Liver (tissue), 9 donors: ENCODE results near the gene MAP6. TPM values are rescaled to one million over a fixed set of nuclear protein-coding genes. Genes with fewer than 3 reads are reported as not detected.

Source experiments
- DNase-seq: peaks from one replicate; pipeline ENCODE4 v3.0.0-alpha.2; 2017; ENCODE audit warnings: low spot score
- H3K27ac ChIP-seq, 2 donors: one replicate each; pipeline ENCODE4 v1.7.0; 2013; ENCODE audit warnings: inconsistent platforms in 2 of 2, low read length in 2 of 2, control low read depth in 1 of 2, low read depth in 1 of 2, mild to moderate bottlenecking in 1 of 2
- H3K27me3 ChIP-seq, 4 donors: one replicate each; pipeline versions ENCODE4 v1.6.1 to v1.7.0; 2013; ENCODE audit warnings: low read length in 3 of 4, inconsistent platforms in 1 of 4, mild to moderate bottlenecking in 1 of 4, moderate library complexity in 1 of 4; ENCODE audit not compliant: control insufficient read depth in 4 of 4, insufficient read depth in 4 of 4
- H3K36me3 ChIP-seq, 4 donors: one replicate each; pipeline versions ENCODE4 v1.6.1 to v1.7.0; 2013; ENCODE audit warnings: low read length in 3 of 4, mild to moderate bottlenecking in 3 of 4, low read depth in 1 of 4, moderate library complexity in 1 of 4; ENCODE audit not compliant: control insufficient read depth in 4 of 4, insufficient read depth in 3 of 4
- H3K4me1 ChIP-seq, 4 donors: one replicate each; pipeline versions ENCODE4 v1.6.1 to v1.7.0; 2013; ENCODE audit warnings: low read length in 3 of 4, mild to moderate bottlenecking in 3 of 4, moderate library complexity in 1 of 4; ENCODE audit not compliant: control insufficient read depth in 4 of 4, insufficient read depth in 4 of 4
- H3K4me3 ChIP-seq, 3 donors: one replicate each; pipeline versions ENCODE4 v1.6.1 to v1.7.0; 2013; ENCODE audit warnings: low read length in 3 of 3, control low read depth in 1 of 3, low read depth in 1 of 3, mild to moderate bottlenecking in 1 of 3
- H3K9ac ChIP-seq, 2 donors: one replicate each; pipeline ENCODE4 v1.7.0; 2013; ENCODE audit warnings: low read length in 2 of 2, mild to moderate bottlenecking in 2 of 2, moderate library complexity in 2 of 2, control low read depth in 1 of 2, low read depth in 1 of 2
- H3K9me3 ChIP-seq, 4 donors: one replicate each; pipeline versions ENCODE4 v1.6.1 to v1.7.0; 2013; ENCODE audit warnings: low read length in 3 of 4; ENCODE audit not compliant: control insufficient read depth in 4 of 4
- CTCF ChIP-seq: fragments of 150-350 bp; IDR thresholded peaks from 2 replicates; pipeline ENCODE4 v1.5.1; 2017; ENCODE audit warnings: improper control_type of control experiment, low read depth, low read length; ENCODE audit not compliant: missing input control
- EGR1 ChIP-seq, 2 donors: IDR thresholded peaks; 2 replicates each; pipeline ENCODE4 v1.6.1; 2016 to 2018; ENCODE audit warnings: antibody characterized with exemption in 2 of 2, low read depth in 2 of 2
- FOXA1 ChIP-seq: IDR thresholded peaks from 2 replicates; pipeline ENCODE4 v1.6.1; 2016; ENCODE audit warnings: antibody characterized with exemption
- FOXA2 ChIP-seq: IDR thresholded peaks from 2 replicates; pipeline ENCODE4 v1.6.1; 2016; ENCODE audit warnings: antibody characterized with exemption
- GABPA ChIP-seq, 2 donors: IDR thresholded peaks in 1 of 2; conservative IDR thresholded peaks in 1 of 2; 2 replicates each; pipeline ENCODE4 v1.6.1; 2016; ENCODE audit warnings: antibody characterized with exemption in 2 of 2, mild to moderate bottlenecking in 1 of 2, moderate library complexity in 1 of 2
- HNF4A ChIP-seq, 2 donors: conservative IDR thresholded peaks; 2 replicates each; pipeline ENCODE4 v1.6.1; 2016; ENCODE audit warnings: antibody characterized with exemption in 2 of 2, mild to moderate bottlenecking in 2 of 2
- HNF4G ChIP-seq: IDR thresholded peaks from 2 replicates; pipeline ENCODE4 v1.6.1; 2016; ENCODE audit warnings: antibody characterized with exemption
- JUND ChIP-seq, 2 donors: IDR thresholded peaks; 2 replicates each; pipeline ENCODE4 v1.6.1; 2016; ENCODE audit warnings: antibody characterized with exemption in 2 of 2
- NR2F2 ChIP-seq: IDR thresholded peaks from 2 replicates; pipeline ENCODE4 v1.6.1; 2016; ENCODE audit warnings: antibody characterized with exemption
- RAD21 ChIP-seq, 2 donors: IDR thresholded peaks; 2 replicates each; pipeline ENCODE4 v1.6.1; 2016; ENCODE audit warnings: antibody characterized with exemption in 2 of 2, mild to moderate bottlenecking in 2 of 2
- RXRA ChIP-seq, 2 donors: IDR thresholded peaks; 2 replicates each; pipeline ENCODE4 v1.6.1; 2017 to 2018; ENCODE audit warnings: antibody characterized with exemption in 2 of 2, mild to moderate bottlenecking in 1 of 2
- TAF1 ChIP-seq: conservative IDR thresholded peaks from 2 replicates; pipeline ENCODE4 v1.6.1; 2016; ENCODE audit warnings: antibody characterized with exemption, mild to moderate bottlenecking
- YY1 ChIP-seq: IDR thresholded peaks from 2 replicates; pipeline ENCODE4 v1.6.1; 2016; ENCODE audit warnings: antibody characterized with exemption, mild to moderate bottlenecking
- WGBS: extraction: QIAGEN DNeasy Blood & Tissue Kit; methylation state at CpG from one replicate; pipeline ENCODE4 v1.1.7; 2013; 5-methylcytosine and 5-hydroxymethylcytosine counted together
- polyA plus RNA-seq, 2 donors: library from polyadenylated mRNA; stranded (reverse) in 1 of 2; unstranded in 1 of 2; fragments of 200-250 nt in 1 of 2; fragments of >200 nt in 1 of 2; fragmentation: Nextera tagmentation in 1 of 2; extraction: Ambion mirVana in 1 of 2; gene quantifications; one replicate each; pipeline versions ENCODE4 v1.2.1 to v1.2.3, GENCODE V29; 2013 to 2015
- total RNA-seq, 2 donors: library from RNA; depleted of rRNA; stranded (reverse); fragments of >200 nt; gene quantifications; one replicate each; pipeline ENCODE4 v1.2.3, GENCODE V29; 2014
- TF ChIP-seq, protein P1 (sequence below): IDR thresholded peaks from 2 replicates; pipeline ENCODE4 v1.6.1; 2016; ENCODE audit warnings: antibody characterized with exemption
- TF ChIP-seq, protein P2 (sequence below): IDR thresholded peaks from 2 replicates; pipeline ENCODE4 v1.6.1; 2016; ENCODE audit warnings: antibody characterized with exemption, mild to moderate bottlenecking
- TF ChIP-seq, protein P3 (sequence below): IDR thresholded peaks from 2 replicates; pipeline ENCODE4 v1.6.1; 2016; ENCODE audit warnings: antibody characterized with exemption
- donor health status: healthy.
- donor health status: healthy.
- donor health status: healthy.
- donor health status: healthy.
- donor health status: healthy.

Gene MAP6
- total and polyA plus RNA-seq, 4 donors, result 0.22 to 0.36 (median 0.24) TPM

DNA sequence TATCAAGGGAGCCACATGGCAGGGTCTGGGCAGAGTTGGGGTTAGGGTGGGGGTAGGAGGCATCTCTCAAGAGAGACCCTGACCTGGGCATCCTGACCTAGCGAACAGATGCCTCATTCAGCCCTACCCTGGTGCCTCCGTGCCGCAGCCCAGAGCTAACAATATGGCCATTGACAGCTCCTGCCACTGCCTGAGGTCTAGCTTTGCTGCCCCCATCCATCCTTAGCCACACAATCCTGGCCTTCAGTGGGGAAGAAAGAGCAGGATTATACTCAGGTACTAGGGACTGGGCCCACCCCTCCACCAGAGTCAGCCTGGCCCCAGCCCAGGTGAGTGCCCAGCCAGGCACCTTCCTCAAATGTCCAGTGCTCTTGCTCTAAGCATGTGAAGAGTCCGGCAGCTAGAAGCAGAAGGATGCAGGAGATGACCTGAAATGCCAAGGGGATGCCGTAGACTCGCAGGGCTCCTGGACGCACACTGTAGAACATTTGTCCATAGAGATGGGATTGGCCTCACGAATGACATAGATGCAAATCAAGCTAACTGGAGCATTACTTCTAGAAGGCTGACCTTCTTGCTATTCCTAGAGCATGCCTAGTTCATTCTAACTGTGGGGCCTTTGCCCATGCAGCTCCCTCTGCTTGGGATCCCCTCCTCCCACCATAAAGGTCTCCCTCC lies 120.1 kb downstream of the MAP6 start:
- Histone ChIP-seq H3K4me1 (no peaks in the 10 kb centered on the region), H3K27me3 (no peaks in the 10 kb centered on the region), H3K27ac (no peak overlapping the region), H3K9ac (no peak overlapping the region), H3K9me3 (no peaks in the 10 kb centered on the region), H3K36me3 (no peaks in the 10 kb centered on the region), H3K4me3 (no peak overlapping the region)
- DNase-seq, result no peak
- WGBS, result 96% methylated on average over 8 of the region's 8 CpGs
- TF ChIP-seq HNF4A (conservative IDR thresholded peaks at IDR 0.05) (no peak), JUND (IDR thresholded peaks at IDR 0.05) (no peak), TAF1 (no peak), FOXA1 (no peak), CTCF (no peak), HNF4G (no peak), EGR1 (IDR thresholded peaks at IDR 0.05; ENCODE audit: low read depth in 2 of 2) (no peak), RAD21 (IDR thresholded peaks at IDR 0.05) (no peak), FOXA2 (no peak), YY1 (no peak), RXRA (IDR thresholded peaks at IDR 0.05) (no peak), NR2F2 (no peak), GABPA (IDR thresholded peaks at IDR 0.05 in 1 of 2, conservative IDR thresholded peaks at IDR 0.05 in 1 of 2) (no peak)
- TF ChIP-seq, protein P1, sequence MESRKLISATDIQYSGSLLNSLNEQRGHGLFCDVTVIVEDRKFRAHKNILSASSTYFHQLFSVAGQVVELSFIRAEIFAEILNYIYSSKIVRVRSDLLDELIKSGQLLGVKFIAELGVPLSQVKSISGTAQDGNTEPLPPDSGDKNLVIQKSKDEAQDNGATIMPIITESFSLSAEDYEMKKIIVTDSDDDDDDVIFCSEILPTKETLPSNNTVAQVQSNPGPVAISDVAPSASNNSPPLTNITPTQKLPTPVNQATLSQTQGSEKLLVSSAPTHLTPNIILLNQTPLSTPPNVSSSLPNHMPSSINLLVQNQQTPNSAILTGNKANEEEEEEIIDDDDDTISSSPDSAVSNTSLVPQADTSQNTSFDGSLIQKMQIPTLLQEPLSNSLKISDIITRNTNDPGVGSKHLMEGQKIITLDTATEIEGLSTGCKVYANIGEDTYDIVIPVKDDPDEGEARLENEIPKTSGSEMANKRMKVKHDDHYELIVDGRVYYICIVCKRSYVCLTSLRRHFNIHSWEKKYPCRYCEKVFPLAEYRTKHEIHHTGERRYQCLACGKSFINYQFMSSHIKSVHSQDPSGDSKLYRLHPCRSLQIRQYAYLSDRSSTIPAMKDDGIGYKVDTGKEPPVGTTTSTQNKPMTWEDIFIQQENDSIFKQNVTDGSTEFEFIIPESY, result no peak
- TF ChIP-seq, protein P2, sequence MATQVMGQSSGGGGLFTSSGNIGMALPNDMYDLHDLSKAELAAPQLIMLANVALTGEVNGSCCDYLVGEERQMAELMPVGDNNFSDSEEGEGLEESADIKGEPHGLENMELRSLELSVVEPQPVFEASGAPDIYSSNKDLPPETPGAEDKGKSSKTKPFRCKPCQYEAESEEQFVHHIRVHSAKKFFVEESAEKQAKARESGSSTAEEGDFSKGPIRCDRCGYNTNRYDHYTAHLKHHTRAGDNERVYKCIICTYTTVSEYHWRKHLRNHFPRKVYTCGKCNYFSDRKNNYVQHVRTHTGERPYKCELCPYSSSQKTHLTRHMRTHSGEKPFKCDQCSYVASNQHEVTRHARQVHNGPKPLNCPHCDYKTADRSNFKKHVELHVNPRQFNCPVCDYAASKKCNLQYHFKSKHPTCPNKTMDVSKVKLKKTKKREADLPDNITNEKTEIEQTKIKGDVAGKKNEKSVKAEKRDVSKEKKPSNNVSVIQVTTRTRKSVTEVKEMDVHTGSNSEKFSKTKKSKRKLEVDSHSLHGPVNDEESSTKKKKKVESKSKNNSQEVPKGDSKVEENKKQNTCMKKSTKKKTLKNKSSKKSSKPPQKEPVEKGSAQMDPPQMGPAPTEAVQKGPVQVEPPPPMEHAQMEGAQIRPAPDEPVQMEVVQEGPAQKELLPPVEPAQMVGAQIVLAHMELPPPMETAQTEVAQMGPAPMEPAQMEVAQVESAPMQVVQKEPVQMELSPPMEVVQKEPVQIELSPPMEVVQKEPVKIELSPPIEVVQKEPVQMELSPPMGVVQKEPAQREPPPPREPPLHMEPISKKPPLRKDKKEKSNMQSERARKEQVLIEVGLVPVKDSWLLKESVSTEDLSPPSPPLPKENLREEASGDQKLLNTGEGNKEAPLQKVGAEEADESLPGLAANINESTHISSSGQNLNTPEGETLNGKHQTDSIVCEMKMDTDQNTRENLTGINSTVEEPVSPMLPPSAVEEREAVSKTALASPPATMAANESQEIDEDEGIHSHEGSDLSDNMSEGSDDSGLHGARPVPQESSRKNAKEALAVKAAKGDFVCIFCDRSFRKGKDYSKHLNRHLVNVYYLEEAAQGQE, result no peak
- TF ChIP-seq, protein P3, sequence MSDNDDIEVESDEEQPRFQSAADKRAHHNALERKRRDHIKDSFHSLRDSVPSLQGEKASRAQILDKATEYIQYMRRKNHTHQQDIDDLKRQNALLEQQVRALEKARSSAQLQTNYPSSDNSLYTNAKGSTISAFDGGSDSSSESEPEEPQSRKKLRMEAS, result no peak

GRCh38 chr11:75547617-75548058 lies 121.2 kb downstream of the MAP6 start:
- peak; percentile 81 for DNase-seq
- Histone ChIP-seq H3K9ac (no peak overlapping the region), H3K27me3 (no peaks in the 10 kb centered on the region), H3K36me3 (no peaks in the 10 kb centered on the region), H3K4me1 (no peaks in the 10 kb centered on the region), H3K9me3 (no peaks in the 10 kb centered on the region), H3K4me3 (no peak overlapping the region), H3K27ac (no peak overlapping the region)
- 25% methylated on average over 7 of the region's 7 CpGs for WGBS
- TF ChIP-seq GABPA (IDR thresholded peaks at IDR 0.05 in 1 of 2, conservative IDR thresholded peaks at IDR 0.05 in 1 of 2) (no peak), RAD21 (IDR thresholded peaks at IDR 0.05) (peak; percentile 96 to 97), NR2F2 (no peak), CTCF (peak; percentile 68)
